Measurements from ENCODE around the gene NTM.

GRCh38 chr11:131748151-131749050 is 378.0 kb downstream of the NTM start:
- no peak for TF ChIP-seq EZH2 (IDR thresholded peaks at IDR 0.05; ENCODE audit: low read length, missing control alignments)
- TF ChIP-seq CTCF (conservative IDR thresholded peaks at IDR 0.05 in 1 of 2, IDR thresholded peaks at IDR 0.05 in 1 of 2; ENCODE audit: low read depth in 1 of 2, low read length in 2 of 2): peak; percentile 83 to 91
